ENCODE results near the gene PGLYRP2. TPM values are rescaled to one million over a fixed set of nuclear protein-coding genes. Genes with fewer than 3 reads are reported as not detected.
A peak's percentile ranks its signal among the peaks of the same experiment; 100 is the strongest.

PGLYRP2 gene
- total RNA-seq, 1 donor from 2014 or later: not detected

GRCh38 chr19:15453906-15454860, 25.1 kb downstream of the PGLYRP2 start:
- H3K4me3 Mint-ChIP-seq (ENCODE audit: low read depth): peak overlapping the region; percentile 16
- H3K27ac Mint-ChIP-seq: no peak overlapping the region

GRCh38 chr19:15453091-15453578, 26.2 kb downstream of the PGLYRP2 start:
- H3K36me3 Mint-ChIP-seq (ENCODE audit: insufficient read depth): peaks cover 2% of the 10 kb centered on the region
- TF ChIP-seq CTCF (IDR thresholded peaks at IDR 0.05; ENCODE audit: unreplicated experiment): peak; percentile 35
- no peak overlapping the region for H3K27ac Mint-ChIP-seq
- peaks cover 45% of the 10 kb centered on the region for H3K27me3 Mint-ChIP-seq
- H3K4me1 Mint-ChIP-seq (ENCODE audit: low read depth): peaks cover 11% of the 10 kb centered on the region
- H3K9me3 Mint-ChIP-seq (ENCODE audit: low read depth): no peaks in the 10 kb centered on the region
- no peak for DNase-seq (ENCODE audit: low spot score, unreplicated experiment)
- H3K4me3 Mint-ChIP-seq (ENCODE audit: low read depth): no peak overlapping the region

More at GRCh38 chr19:15453906-15454860, 25.1 kb downstream of the PGLYRP2 start:
- Mint-ChIP-seq H3K27me3 (peaks cover 48% of the 10 kb centered on the region), H3K4me1 (ENCODE audit: low read depth) (peaks cover 6% of the 10 kb centered on the region), H3K9me3 (ENCODE audit: low read depth) (no peaks in the 10 kb centered on the region), H3K36me3 (ENCODE audit: insufficient read depth) (no peaks in the 10 kb centered on the region)
- DNase-seq (ENCODE audit: low spot score, unreplicated experiment): no peak
- TF ChIP-seq CTCF (IDR thresholded peaks at IDR 0.05; ENCODE audit: unreplicated experiment): peak; percentile 38

- DNase-seq (ENCODE audit: low spot score, unreplicated experiment): peak; percentile 44
- peaks cover 11% of the 10 kb centered on the region for H3K4me1 Mint-ChIP-seq (ENCODE audit: low read depth)
- no peaks in the 10 kb centered on the region for H3K9me3 Mint-ChIP-seq (ENCODE audit: low read depth)
- TF ChIP-seq CTCF (IDR thresholded peaks at IDR 0.05; ENCODE audit: unreplicated experiment): no peak
- H3K27ac Mint-ChIP-seq: no peak overlapping the region
- peak overlapping the region; percentile 21 for H3K4me3 Mint-ChIP-seq (ENCODE audit: low read depth)
- peaks cover 4% of the 10 kb centered on the region for H3K36me3 Mint-ChIP-seq (ENCODE audit: insufficient read depth)
- H3K27me3 Mint-ChIP-seq: peaks cover 40% of the 10 kb centered on the region
Observed at GRCh38 chr19:15452111-15453047, 26.9 kb downstream of the PGLYRP2 start.

GRCh38 chr19:15450528-15450890, 28.8 kb downstream of the PGLYRP2 start:
- Mint-ChIP-seq H3K9me3 (ENCODE audit: low read depth) (no peaks in the 10 kb centered on the region), H3K27ac (peak overlapping the region; percentile 46), H3K36me3 (ENCODE audit: insufficient read depth) (peaks cover 5% of the 10 kb centered on the region), H3K4me1 (ENCODE audit: low read depth) (peaks cover 11% of the 10 kb centered on the region), H3K4me3 (ENCODE audit: low read depth) (peak overlapping the region; percentile 83), H3K27me3 (peaks cover 24% of the 10 kb centered on the region)
- no peak for TF ChIP-seq CTCF (IDR thresholded peaks at IDR 0.05; ENCODE audit: unreplicated experiment)
- no peak for DNase-seq (ENCODE audit: low spot score, unreplicated experiment)

Data from progenitor cell of endocrine pancreas (in vitro differentiated cells).